IMR-90 (cell line): ENCODE results near the gene CYP4F8. TPM values are rescaled to one million over a fixed set of nuclear protein-coding genes. Genes with fewer than 3 reads are reported as not detected.

ENCODE experiments used
- ATAC-seq: fragments of 200-7000 bp; cut with Tn5 transposase; 2 replicates; pipeline ENCODE4 v1.9.1; 2020; ENCODE audit warnings: low read depth, mild to moderate bottlenecking, moderate library complexity
- BruUV-seq: library from RNA; stranded (reverse); fragments of 400-500 nt; replicated peaks from 2 replicates; lab custom pipeline; 2021; lab: Mats Ljungman, UMichigan
- CTCF ChIA-PET: fragments of 300-600 bp; formaldehyde crosslinking; extraction: SDS; loops from one replicate; lab custom pipeline; 2021; ENCODE audit warnings: antibody characterized with exemption; lab: Yijun Ruan, JAX
- POLR2A ChIA-PET: fragments of 300-600 bp; sonication (Branson Sonifier 250); formaldehyde crosslinking; loops from one replicate; lab custom pipeline; 2022; ENCODE audit warnings: antibody characterized with exemption; ENCODE audit not compliant: unreplicated experiment; lab: Charles Lee
- DNase-seq: peaks from one replicate; pipeline ENCODE4 v3.0.0; 2013
- H2AFZ ChIP-seq: replicated peaks from 2 replicates; pipeline ENCODE3; 2013; ENCODE audit warnings: low read length, mild to moderate bottlenecking; ENCODE audit not compliant: poor library complexity
- H2AK5ac ChIP-seq: 2 replicates; pipeline ENCODE4 v1.6.1; 2013; ENCODE audit warnings: low read depth, low read length, inconsistent platforms
- H2AK9ac ChIP-seq: replicated peaks from 2 replicates; pipeline ENCODE3; 2013; ENCODE audit warnings: mild to moderate bottlenecking, low read depth, low read length, moderate library complexity; ENCODE audit not compliant: poor library complexity
- H2BK120ac ChIP-seq: 2 replicates; pipeline ENCODE4 v1.6.1; 2013; ENCODE audit warnings: low read depth, low read length, inconsistent platforms
- H2BK15ac ChIP-seq: 3 replicates; pipeline ENCODE4 v1.6.1; 2013; ENCODE audit warnings: low read depth, low read length, inconsistent platforms
- H2BK20ac ChIP-seq: 2 replicates; pipeline ENCODE4 v1.6.1; 2013; ENCODE audit warnings: low read depth, mild to moderate bottlenecking, inconsistent platforms, low read length, moderate library complexity
- H2BK5ac ChIP-seq: 2 replicates; pipeline ENCODE4 v1.6.1; 2013; ENCODE audit warnings: mild to moderate bottlenecking, low read depth, low read length, inconsistent platforms; ENCODE audit not compliant: poor library complexity, severe bottlenecking
- H3K14ac ChIP-seq: replicated peaks from 2 replicates; pipeline ENCODE4 v1.6.1; 2013; ENCODE audit warnings: low read depth, low read length, inconsistent platforms
- H3K18ac ChIP-seq: 2 replicates; pipeline ENCODE4 v1.6.1; 2013; ENCODE audit warnings: low read depth, low read length, control low read depth
- H3K23ac ChIP-seq: 2 replicates; pipeline ENCODE4 v1.6.1; 2013; ENCODE audit warnings: low read depth, low read length, inconsistent platforms
- H3K27ac ChIP-seq: 2 replicates; pipeline ENCODE4 v1.5.1; 2013; ENCODE audit warnings: mild to moderate bottlenecking, control low read depth, low read length; ENCODE audit not compliant: insufficient read depth
- H3K27me3 ChIP-seq: 2 replicates; pipeline ENCODE4 v1.6.1; 2013; ENCODE audit warnings: low read length; ENCODE audit not compliant: control insufficient read depth, insufficient read depth
- H3K36me3 ChIP-seq: 2 replicates; pipeline ENCODE4 v1.6.1; 2013; ENCODE audit warnings: low read length, mixed read lengths; ENCODE audit not compliant: control insufficient read depth, insufficient read depth
- H3K4ac ChIP-seq: 2 replicates; pipeline ENCODE4 v1.6.1; 2013; ENCODE audit warnings: low read depth, low read length, inconsistent platforms
- H3K4me1 ChIP-seq: 2 replicates; pipeline ENCODE4 v1.6.1; 2013; ENCODE audit warnings: low read length, mixed read lengths; ENCODE audit not compliant: control insufficient read depth, insufficient read depth
- H3K4me2 ChIP-seq: 2 replicates; pipeline ENCODE4 v1.6.1; 2013; ENCODE audit warnings: low read depth, mild to moderate bottlenecking, control low read depth, low read length, moderate library complexity
- H3K4me3 ChIP-seq: 2 replicates; pipeline ENCODE4 v1.5.1; 2013; ENCODE audit warnings: low read depth, mild to moderate bottlenecking, control low read depth, low read length, moderate library complexity; ENCODE audit not compliant: insufficient read depth
- H3K56ac ChIP-seq: 2 replicates; pipeline ENCODE4 v1.6.1; 2013; ENCODE audit warnings: low read length, inconsistent platforms; ENCODE audit not compliant: insufficient read depth; ENCODE audit errors: extremely low read depth
- H3K79me1 ChIP-seq, 2 experiments: 2 replicates each; pipeline ENCODE4 v1.6.1; 2013; ENCODE audit warnings: low read length in 2 of 2, inconsistent platforms in 1 of 2, low read depth in 1 of 2
- H3K9ac ChIP-seq: 2 replicates; pipeline ENCODE4 v1.6.1; 2013; ENCODE audit warnings: low read depth, low read length, control low read depth
- H3K9me1 ChIP-seq: 2 replicates; pipeline ENCODE4 v1.6.1; 2013; ENCODE audit warnings: low read length, inconsistent platforms; ENCODE audit not compliant: insufficient read depth
- H3K9me3 ChIP-seq: 2 replicates; pipeline ENCODE4 v1.6.1; 2013; ENCODE audit warnings: low read length; ENCODE audit not compliant: control insufficient read depth, insufficient read depth
- H4K20me1 ChIP-seq: 2 replicates; pipeline ENCODE4 v1.6.1; 2013; ENCODE audit warnings: low read length, inconsistent platforms; ENCODE audit not compliant: insufficient read depth
- H4K5ac ChIP-seq: 2 replicates; pipeline ENCODE4 v1.6.1; 2013; ENCODE audit warnings: mild to moderate bottlenecking, low read depth, low read length, control low read depth
- H4K8ac ChIP-seq, 2 experiments: 2 replicates each; pipeline ENCODE4 v1.6.1; 2013; ENCODE audit warnings: low read depth in 2 of 2, low read length in 2 of 2, control low read depth in 1 of 2, inconsistent platforms in 1 of 2
- H4K91ac ChIP-seq: 2 replicates; pipeline ENCODE4 v1.6.1; 2013; ENCODE audit warnings: low read depth, low read length, inconsistent platforms; ENCODE audit not compliant: insufficient read depth
- NFE2L2 ChIP-seq: fragments of 150-350 bp; IDR thresholded peaks from 2 replicates; pipeline ENCODE4 v1.6.1; 2016; ENCODE audit warnings: low read depth, mild to moderate bottlenecking, low read length
- POLR2A ChIP-seq: IDR thresholded peaks from 2 replicates; pipeline ENCODE4 v1.6.1; 2012; ENCODE audit warnings: mild to moderate bottlenecking, low read depth, low read length
- RAD21 ChIP-seq: IDR thresholded peaks from 2 replicates; pipeline ENCODE4 v1.6.1; 2012; ENCODE audit warnings: low read length, improper control_type of control experiment
- RFX5 ChIP-seq: IDR thresholded peaks from 2 replicates; pipeline ENCODE4 v1.8.0; 2012; ENCODE audit warnings: low read depth, mild to moderate bottlenecking, low read length, moderate library complexity
- SMC3 ChIP-seq: fragments of 150-350 bp; IDR thresholded peaks from 2 replicates; pipeline ENCODE4 v1.6.1; 2016; ENCODE audit warnings: low read depth, mild to moderate bottlenecking, antibody characterized with exemption, low read length, moderate library complexity
- WGBS, 2 experiments: methylation state at CpG; one replicate each; pipeline versions ENCODE4 v1.1.5 to v1.1.7; 2013; ENCODE audit warnings: missing lambda C conversion rate in 2 of 2; ENCODE audit not compliant: insufficient read length in 1 of 2; ENCODE audit errors: extremely low coverage in 2 of 2; 5-methylcytosine and 5-hydroxymethylcytosine counted together
- dilution Hi-C: fragments of 300-500 bp; cut with HindIII; formaldehyde crosslinking; loops from one replicate; pipeline ENCODE4 v1.14.3; 2018; ENCODE audit warnings: low sequenced_read_pairs; ENCODE audit not compliant: unreplicated experiment
- in situ Hi-C: fragments of 300-500 bp; cut with MboI; formaldehyde crosslinking; loops from 3 replicates; pipeline ENCODE4 v1.14.3; 2019; ENCODE audit warnings: low sequenced_read_pairs, inconsistent platforms, mixed read lengths
- intact Hi-C: fragments of 100-400 bp; cut with micrococcal nuclease; formaldehyde crosslinking; loops from 2 replicates; pipeline ENCODE4 v1.10.0; 2022
- polyA plus RNA-seq, 3 experiments: library from polyadenylated mRNA; depleted of rRNA; stranded (reverse); fragments of >200 nt; gene quantifications; 2 replicates each; pipeline ENCODE4 v1.2.3, GENCODE V29; 2012; ENCODE audit warnings: low replicate concordance in 1 of 3
- total RNA-seq: library from RNA; depleted of rRNA; stranded (reverse); fragments of >200 nt; gene quantifications from 2 replicates; pipeline ENCODE4 v1.2.3, GENCODE V29; 2012
- TF ChIP-seq, protein P1 (sequence below): conservative IDR thresholded peaks from 2 replicates; pipeline ENCODE4 v1.5.1; 2012; ENCODE audit warnings: mild to moderate bottlenecking, low read depth, low read length, improper control_type of control experiment

Gene CYP4F8
- total and polyA plus RNA-seq, 2 of the 4 experiments (the other 2 are of a cell fraction), result not detected

- Histone ChIP-seq H2BK5ac (no peak overlapping the region), H2AFZ (no peak overlapping the region), H3K4me3 (no peak overlapping the region), H2BK120ac (no peak overlapping the region), H4K8ac (no peak overlapping the region), H2BK15ac (no peak overlapping the region), H3K79me1 (no peaks in the 10 kb centered on the region), H3K36me3 (no peaks in the 10 kb centered on the region), H3K4me2 (no peak overlapping the region), H3K27ac (no peak overlapping the region), H4K91ac (no peak overlapping the region), H3K9me3 (peaks cover 13% of the 10 kb centered on the region; the same call in 1 of the 2 replicates), H3K9ac (no peak overlapping the region), H4K5ac (no peak overlapping the region), H3K4ac (no peak overlapping the region), H3K56ac (no peak overlapping the region), H3K23ac (no peak overlapping the region), H3K27me3 (no peaks in the 10 kb centered on the region), H2AK9ac (no peak overlapping the region), H4K20me1 (no peaks in the 10 kb centered on the region), H3K14ac (no peak overlapping the region), H3K4me1 (no peaks in the 10 kb centered on the region), H3K18ac (no peak overlapping the region), H2AK5ac (no peak overlapping the region), H2BK20ac (no peak overlapping the region), H3K9me1 (no peaks in the 10 kb centered on the region)
- WGBS, 2 experiments, result no CpG with 5 or more reads among the region's 1 CpG
- ChIA-PET CTCF (no interaction called here), POLR2A (no interaction called here)
- ATAC-seq (no peak), DNase-seq (no peak)
- TF ChIP-seq NFE2L2, result no peak
- TF ChIP-seq RFX5, result no peak
- TF ChIP-seq POLR2A, result no peak
- TF ChIP-seq RAD21, result no peak
- no peak for TF ChIP-seq SMC3
- TF ChIP-seq, protein P1, sequence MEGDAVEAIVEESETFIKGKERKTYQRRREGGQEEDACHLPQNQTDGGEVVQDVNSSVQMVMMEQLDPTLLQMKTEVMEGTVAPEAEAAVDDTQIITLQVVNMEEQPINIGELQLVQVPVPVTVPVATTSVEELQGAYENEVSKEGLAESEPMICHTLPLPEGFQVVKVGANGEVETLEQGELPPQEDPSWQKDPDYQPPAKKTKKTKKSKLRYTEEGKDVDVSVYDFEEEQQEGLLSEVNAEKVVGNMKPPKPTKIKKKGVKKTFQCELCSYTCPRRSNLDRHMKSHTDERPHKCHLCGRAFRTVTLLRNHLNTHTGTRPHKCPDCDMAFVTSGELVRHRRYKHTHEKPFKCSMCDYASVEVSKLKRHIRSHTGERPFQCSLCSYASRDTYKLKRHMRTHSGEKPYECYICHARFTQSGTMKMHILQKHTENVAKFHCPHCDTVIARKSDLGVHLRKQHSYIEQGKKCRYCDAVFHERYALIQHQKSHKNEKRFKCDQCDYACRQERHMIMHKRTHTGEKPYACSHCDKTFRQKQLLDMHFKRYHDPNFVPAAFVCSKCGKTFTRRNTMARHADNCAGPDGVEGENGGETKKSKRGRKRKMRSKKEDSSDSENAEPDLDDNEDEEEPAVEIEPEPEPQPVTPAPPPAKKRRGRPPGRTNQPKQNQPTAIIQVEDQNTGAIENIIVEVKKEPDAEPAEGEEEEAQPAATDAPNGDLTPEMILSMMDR, result no peak
- dilution Hi-C loops, result no loop called here
- intact Hi-C loops, result no loop called here
- in situ Hi-C loops, result no loop called here
- BruUV-seq, result no TSS peak
Observed at GRCh38 chr19:15621801-15622200, 6.8 kb downstream of the CYP4F8 start.
